Subcutaneous adipose tissue (tissue), 4 donors: ENCODE data around the gene USP31. TPM values are rescaled to one million over a fixed set of nuclear protein-coding genes. Genes with fewer than 3 reads are reported as not detected.

Source experiments
- total RNA-seq, 4 donors: library from RNA; depleted of rRNA; stranded (reverse); fragments of >200 nt; gene quantifications; one replicate each; pipeline ENCODE4 v1.1.0, GENCODE V29; 2016
- TF ChIP-seq, protein P1 (sequence below): fragments of 450-650 bp; IDR thresholded peaks from one replicate; pipeline ENCODE4 v1.5.1; 2016; ENCODE audit warnings: low read depth, mild to moderate bottlenecking, control low read depth, antibody characterized with exemption, moderate library complexity

USP31 gene
- total RNA-seq, 4 donors from 2014 or later, result 6.3 to 18.6 (median 13.2) TPM

DNA sequence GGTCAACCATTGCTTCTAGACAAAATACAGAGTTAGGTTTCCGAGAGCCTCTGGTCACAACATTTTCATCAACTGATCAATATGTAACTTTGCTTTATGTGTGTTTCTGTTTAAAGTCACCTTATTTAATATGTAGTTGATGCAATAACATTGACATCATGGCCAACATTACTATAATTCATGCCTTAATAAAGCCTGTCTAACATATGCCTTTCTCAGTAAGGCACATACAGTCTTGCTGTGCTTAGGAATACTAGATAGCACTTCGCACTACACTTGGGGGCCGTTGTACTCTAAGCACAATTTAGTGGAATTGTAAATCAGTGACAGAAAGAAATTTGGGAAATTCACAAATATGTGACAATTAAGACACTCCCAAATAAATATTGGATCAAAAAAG is 23.7 kb upstream of the USP31 start:
- TF ChIP-seq, protein P1, sequence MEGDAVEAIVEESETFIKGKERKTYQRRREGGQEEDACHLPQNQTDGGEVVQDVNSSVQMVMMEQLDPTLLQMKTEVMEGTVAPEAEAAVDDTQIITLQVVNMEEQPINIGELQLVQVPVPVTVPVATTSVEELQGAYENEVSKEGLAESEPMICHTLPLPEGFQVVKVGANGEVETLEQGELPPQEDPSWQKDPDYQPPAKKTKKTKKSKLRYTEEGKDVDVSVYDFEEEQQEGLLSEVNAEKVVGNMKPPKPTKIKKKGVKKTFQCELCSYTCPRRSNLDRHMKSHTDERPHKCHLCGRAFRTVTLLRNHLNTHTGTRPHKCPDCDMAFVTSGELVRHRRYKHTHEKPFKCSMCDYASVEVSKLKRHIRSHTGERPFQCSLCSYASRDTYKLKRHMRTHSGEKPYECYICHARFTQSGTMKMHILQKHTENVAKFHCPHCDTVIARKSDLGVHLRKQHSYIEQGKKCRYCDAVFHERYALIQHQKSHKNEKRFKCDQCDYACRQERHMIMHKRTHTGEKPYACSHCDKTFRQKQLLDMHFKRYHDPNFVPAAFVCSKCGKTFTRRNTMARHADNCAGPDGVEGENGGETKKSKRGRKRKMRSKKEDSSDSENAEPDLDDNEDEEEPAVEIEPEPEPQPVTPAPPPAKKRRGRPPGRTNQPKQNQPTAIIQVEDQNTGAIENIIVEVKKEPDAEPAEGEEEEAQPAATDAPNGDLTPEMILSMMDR, result no peak

DNA sequence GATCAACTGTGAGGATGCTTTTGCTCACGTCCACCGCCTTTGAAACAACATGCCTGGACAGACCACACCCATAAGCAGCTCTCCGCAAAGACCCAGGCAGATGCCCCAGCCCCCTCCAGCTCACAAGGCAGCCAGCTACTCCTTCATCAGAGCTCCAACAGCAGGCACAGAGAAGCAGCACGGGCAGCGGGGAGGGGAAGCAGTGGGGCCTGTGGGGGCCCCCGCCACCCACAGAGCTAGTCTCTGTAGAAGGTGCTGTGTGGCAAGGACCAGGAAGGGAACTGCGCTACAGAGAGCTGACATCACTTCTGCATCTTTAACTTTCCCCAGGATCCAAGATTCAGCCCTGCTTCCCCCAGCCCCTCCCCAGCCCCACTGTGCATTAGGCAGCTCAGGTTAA is 23.3 kb upstream of the USP31 start:
- TF ChIP-seq, protein P1, result no peak

DNA sequence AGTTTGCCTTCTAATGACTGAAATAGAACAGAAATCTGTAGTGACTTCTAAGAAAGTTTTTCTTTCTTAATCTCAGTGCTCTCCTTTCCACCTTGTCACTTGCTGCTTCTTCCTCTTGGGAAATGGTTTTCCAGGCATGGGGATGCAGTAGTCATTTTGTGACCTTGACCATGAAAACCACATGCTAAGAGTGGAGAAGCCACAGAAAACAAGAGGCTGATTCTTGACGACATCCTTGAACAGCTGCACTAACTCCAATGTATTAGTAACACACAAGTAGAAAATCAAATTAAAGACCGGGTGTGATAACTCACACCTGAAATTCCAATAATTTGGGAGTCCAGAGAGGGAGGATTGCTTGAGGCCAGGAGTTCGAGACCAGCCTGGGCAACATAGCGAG is 15.5 kb upstream of the USP31 start:
- TF ChIP-seq, protein P1, result no peak

GRCh38 chr16:23163921-23164320 is 14.7 kb upstream of the USP31 start:
- TF ChIP-seq, protein P1, result no peak

GRCh38 chr16:23160574-23160973 is 11.3 kb upstream of the USP31 start:
- TF ChIP-seq, protein P1, result no peak

DNA sequence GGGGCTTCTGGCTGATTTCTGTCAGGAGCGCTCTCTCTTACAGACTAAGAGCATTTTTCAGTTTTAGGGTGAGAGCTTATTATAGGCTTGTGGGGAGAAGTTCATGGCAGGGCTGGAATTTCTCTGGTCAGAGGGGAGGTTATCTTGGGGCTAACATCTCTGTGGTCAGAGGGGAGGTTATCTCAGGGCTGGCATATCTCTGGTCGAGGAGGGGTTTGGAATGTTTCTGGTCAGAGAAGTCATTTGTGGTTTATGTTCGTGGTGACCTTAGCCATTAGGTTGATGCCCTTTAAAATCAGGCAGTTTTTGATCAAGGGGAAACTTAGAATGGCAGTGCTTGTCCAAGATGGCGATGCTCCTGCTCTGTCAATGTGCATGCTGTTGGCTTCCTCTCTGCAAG is 10.8 kb upstream of the USP31 start:
- TF ChIP-seq, protein P1, result no peak

- TF ChIP-seq, protein P1, result no peak
Observed at GRCh38 chr16:23158114-23158513, 8.9 kb upstream of the USP31 start.
